GM18507 (cell line): ENCODE measurements around the gene RREB1.
"Not testable (repeated sequence)": the region's sequence is repeated elsewhere in the genome, so short reads cannot be mapped to it uniquely, and the experiment has no call there.

Source experiments
- DNase-seq: peaks from one replicate; pipeline ENCODE4 v3.0.0; 2011; ENCODE audit warnings: low read depth; ENCODE audit not compliant: insufficient read length; ENCODE audit errors: extremely low spot score
- FAIRE-seq: peaks from 2 replicates; lab custom pipeline; 2011; peaks lifted over from hg19 to GRCh38; lab: Jason Lieb, UNC

RREB1 gene

DNA sequence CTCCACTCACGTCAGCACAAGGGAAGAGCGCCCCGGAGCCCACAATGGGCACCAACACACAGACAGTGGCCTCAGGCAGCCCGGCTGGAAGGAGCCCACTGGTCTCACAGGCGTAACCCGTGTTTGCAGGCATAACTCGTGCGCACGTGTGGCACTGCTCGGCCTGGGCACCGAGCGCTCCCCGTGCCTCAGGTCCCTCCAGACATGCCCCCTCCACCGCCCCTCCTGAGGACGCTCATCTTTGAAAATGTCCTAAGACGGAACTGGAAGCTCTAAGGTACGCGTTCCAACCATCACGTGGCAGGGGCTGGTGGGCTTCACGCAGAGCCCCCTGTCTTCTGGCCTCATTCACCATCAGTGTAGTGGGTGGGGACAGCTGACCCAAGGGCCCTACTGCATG is 160.6 kb downstream of the RREB1 start:
- no peak for DNase-seq
- FAIRE-seq, result no peak

DNA sequence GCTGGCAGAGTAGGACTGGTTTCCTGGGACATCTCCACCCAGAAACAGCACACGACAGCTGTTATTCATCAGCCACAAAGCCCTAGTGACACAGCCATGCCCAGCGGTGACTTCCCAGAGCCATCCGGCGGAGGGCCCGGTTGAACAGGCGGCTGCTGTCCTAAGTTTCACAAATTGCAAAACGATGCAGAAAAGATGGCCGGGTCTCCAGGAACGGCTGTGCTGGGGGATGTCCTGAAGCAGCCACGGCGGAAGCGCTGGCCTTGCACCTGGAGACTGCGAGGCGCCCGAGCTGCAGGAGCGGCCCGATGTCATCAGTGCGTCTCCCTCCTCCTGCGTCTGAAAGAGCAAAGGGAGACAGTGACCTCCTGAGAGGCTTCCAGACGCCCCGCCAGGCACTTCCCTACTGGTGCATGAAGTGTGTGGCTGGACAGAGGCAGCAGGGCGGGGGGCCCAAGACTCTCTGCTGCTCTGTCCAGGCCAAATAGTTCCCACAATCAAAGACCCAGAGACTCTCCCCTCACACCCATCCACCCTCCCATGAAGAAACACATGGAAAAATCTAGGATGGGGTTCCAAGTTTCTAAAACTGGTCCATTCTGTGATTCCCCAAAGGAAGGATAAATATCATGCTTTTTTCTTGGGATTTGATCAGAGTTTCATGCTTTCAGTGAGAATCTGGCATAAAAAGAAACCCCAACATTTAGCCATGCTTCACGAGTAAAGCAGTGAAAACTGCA is 161.2 kb downstream of the RREB1 start:
- FAIRE-seq (no peak), DNase-seq (no peak)

DNA sequence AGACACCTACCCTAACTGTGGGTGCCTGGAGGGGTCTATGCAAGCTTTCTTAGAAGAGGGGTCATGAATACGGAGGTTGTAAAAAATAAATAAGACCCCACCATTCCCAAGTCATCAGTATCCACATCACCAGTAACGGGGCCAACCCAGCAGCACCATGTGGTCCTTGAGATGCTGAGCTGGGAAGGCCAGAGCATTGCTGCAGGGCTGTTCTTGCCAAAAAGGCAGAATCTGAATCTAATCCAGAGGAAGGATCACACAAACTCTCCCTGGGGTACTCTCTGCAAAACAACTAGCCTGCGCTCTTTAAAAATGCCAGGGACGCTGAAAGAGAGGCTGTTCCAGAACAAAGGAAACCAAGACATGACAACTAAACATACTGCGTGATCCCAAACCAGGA is 162.1 kb downstream of the RREB1 start:
- FAIRE-seq (no peak), DNase-seq (no peak)

DNA sequence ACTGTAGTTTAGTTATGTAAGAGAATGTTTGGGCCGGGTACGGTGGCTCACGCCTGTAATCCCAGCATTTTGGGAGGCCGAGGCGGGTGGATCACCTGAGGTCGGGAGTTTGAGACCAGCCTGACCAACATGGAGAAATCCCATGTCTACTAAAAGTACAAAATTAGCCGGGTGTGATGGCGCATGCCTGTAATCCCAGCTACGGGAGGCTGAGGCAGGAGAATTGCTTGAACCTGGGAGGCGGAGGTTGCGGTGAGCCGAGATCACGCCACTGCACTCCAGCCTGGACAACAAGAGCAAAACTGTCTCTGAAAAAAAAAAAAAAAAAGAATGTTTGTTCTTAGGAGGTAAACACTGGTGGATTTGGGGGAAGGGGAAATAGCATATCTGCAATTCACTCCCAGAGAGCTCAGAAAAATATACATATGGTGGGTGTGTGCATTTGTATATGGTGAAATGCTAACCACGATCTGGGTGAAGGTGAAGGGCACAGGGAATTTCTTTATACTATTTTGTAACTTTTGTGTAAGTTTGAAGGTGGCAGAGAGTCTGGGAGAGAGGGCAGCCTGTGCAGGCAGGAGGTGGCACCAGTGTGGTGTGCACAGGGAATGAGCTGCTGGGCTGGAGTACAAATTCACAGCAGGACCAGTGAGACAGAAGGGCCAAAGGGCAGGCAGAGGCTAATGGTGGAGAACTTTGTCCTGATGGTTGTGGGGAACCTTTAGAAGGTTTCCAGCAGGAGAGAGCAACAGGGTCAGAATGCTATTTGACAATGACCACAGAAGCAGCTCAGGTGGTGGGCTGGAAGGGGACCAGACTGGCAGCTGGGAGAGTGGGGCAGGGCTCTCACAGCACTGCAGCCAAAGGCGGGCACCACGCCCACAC is 162.8 kb downstream of the RREB1 start:
- FAIRE-seq (no peak), DNase-seq (no peak)

DNA sequence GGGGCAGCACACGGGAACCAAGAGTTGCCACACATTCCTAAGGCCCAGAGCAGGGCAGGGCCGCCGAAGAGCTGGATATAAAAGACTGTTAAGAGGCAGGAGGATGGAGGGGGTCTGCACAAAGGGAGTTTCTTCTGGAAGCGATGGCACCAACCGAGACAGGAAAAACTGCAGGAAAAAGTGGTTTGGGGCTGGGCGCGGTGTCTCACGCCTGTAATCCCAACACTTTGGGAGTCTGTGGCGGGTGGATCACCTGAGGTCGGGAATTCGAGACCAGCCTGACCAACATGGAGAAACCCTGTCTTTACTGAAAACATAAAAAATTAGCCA is 163.4 kb downstream of the RREB1 start:
- FAIRE-seq (no peak), DNase-seq (no peak)

DNA sequence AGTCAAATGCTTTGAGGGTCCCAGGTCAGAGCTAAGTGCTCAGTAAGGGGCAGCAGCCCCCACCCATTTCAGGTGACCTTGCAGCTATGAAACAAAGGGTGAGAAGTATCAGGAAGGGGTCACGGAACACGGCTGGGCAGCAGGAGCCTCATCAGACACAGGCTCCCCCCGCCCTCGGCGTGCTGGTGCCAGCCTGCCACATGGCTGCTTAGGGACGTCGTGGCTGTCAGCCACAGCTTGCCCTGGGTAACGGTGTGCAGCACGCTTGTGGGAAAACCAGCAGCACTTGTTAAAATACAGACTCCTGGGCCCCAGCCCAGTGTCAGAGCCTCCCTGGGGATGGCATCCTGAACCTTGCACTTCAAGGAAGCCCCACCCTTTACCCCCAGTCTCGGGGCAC is 165.9 kb downstream of the RREB1 start:
- DNase-seq (no peak), FAIRE-seq (no peak)

DNA sequence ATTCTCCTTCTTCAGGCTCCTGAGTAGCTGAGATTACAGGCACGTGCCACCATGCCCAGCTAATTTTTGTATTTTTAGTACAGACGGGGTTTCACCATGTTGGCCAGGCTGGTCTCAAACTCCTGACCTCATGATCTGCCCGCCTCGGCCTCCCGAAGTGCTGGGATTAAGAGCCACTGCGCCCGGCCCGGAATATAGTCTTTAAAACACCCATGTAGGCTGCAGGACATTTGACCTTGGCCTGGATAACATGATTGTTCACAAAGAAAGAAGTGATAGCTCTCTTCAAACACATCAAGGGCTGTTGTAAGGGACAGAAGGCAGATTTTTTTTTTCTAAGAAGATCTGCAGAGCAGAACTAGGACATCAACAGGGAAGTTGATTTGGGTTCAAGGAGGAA is 166.8 kb downstream of the RREB1 start:
- not testable (repeated sequence) for FAIRE-seq, DNase-seq

DNA sequence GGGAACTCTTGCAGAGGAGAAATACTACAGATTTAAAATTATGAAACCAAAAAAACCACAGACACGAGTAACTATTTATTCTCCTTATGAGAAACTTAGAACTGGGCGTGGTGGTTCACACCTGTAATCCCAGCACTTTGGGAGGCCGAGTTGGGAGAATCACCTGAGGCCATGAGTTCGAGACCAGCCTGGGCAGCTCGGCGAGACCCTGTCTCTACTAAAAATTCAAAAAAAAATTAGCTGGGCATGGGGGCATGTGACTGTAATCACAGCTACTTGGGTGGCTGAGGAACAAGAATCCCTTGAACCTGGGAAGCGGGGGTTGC is 168.4 kb downstream of the RREB1 start:
- FAIRE-seq, result no peak

DNA sequence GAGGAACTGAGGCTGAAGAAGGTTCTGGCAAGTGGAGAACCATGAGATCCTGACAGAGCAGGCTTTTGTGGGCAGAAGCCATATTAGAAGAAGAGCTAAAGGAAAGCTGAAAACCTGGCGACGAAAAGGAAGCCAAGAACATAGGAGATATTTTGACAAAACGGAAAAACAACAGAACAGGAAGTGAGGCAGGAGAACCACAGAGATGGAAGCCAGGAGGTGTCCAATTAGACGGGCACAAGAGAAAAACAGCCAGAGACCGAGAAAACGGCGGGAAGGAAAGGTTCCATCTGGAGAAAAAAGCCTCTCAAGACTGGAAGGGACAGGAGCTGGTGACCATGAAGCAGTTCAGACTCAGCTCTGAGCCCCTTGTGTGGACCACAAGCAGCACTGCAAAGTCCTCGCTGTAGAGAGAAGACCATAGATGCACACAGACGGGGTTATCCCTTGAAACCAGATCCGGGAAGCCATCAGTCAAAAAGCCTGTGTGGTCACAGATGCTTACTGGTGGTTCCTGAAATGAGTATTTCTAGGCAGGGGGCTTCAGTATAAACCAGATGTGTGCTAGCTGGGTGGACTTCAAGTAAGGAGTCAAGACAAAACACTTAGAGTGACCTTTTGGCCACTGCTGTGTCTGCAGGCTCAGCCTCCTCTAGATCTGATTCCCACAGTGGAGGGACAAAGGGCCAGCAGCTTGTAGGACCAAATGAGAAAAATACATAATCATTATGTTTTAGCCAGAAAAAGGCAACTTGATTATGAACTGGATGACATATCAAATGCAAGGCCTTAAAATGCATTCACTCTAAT is 174.5 kb downstream of the RREB1 start:
- no peak for FAIRE-seq
- DNase-seq, result no peak

More for the DNA sequence above, 168.4 kb downstream of the RREB1 start:
- DNase-seq, result no peak

DNA sequence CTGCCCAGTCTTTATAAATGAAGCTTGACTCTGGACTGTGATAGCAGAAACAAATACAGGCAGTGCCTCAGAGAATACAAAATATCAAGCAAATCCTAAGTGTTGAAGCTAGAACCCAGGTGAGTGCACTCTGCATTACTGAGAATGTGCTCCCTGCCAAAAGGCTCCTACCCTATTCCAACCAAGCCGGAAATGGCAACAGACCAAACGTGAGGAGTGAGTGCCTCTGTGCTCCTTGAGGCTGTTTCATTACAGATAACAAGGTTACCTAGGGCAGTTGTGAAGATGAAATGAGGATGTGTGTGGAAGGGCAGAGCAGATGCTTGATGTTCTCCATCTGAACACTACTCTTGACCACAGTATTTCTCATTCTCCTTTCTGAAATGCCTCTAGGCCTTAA is 175.9 kb downstream of the RREB1 start:
- DNase-seq (no peak), FAIRE-seq (no peak)

DNA sequence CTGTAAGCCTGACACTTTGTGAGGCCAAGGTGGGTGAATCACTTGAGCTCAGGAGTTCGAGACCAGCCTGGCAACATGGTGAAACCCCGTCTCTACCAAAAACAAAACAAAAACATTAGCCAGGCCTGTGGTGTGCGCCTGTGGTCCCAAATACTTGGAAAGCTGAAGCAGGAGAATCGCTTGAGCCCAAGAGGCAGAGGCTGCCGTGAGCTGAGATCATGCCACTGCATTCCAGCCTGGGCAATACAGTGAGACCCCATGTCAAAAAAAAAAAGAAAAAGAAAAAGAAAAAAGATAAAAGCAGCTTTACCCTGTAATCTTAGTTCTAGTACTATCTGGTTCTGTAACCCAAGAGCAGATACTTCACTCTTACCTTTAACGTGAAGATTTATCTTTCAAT is 177.7 kb downstream of the RREB1 start:
- no peak for FAIRE-seq

DNA sequence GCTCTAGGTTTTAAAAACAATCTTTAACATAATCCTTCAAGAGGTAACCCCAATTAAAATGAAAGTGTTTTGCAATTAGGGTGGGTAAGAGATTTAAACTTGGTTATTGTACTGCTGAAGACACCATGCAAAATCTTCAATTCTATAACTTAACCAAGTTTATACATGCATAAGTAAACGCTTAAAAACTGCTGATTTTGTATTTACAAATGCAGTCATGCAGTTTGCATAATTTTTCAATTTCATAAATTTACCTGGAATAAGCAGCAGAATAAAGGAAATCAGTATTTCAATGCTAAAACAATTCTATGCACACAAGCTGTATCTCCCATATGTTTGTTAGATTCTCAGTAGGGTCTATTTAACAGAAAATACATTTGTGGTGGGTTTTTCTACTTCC is 182.3 kb downstream of the RREB1 start:
- FAIRE-seq, result no peak
- no peak for DNase-seq

More for the DNA sequence above, 177.7 kb downstream of the RREB1 start:
- DNase-seq, result no peak

DNA sequence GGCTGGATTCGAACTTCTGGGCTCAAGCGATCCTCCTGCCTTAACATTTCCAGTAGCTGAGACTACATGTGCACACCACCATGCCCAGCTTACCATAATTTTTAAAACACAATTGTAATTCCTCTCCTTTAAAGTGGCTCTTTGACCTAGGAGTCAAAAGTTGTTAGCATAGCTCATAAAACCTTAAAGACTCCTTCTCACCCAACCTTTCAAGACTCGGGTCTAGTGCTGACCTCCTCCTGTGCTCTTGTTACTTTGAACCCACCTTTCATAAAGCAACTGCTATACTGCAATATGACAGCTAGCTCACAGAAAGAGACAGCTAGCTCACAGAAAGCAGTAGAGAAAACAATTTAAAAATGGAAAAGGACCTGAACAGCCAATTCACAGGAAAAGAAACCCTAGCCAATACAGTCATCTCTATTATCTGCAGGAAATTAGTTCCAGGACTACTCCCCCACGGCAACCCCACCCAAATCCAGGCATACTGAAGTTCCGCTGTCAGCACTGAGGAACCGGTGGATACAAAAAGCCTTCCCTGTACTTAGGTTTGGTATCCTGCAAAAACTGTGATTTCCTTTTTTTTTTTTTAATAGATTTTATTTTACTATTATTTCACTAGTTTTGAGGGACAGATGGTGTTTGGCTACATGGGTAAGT is 185.0 kb downstream of the RREB1 start:
- DNase-seq (no peak), FAIRE-seq (no peak)

DNA sequence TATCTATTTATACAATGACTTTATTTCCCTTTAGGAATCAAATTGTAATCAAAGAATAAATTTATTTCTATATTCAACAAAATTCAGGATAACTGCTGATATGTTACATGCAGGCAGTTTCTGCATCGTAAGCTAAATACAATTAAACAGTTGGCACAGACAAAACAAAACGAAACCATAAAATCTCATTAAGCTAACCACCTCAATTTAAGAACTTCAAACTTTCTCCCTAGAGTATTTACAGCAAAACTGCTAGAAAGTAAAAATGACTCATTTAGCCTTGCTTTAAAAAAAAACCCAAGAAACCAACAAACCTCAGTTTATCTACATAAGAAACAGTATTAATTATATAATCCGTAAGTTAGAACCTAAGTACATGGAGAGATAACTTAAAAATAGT is 188.2 kb downstream of the RREB1 start:
- no peak for FAIRE-seq

DNA sequence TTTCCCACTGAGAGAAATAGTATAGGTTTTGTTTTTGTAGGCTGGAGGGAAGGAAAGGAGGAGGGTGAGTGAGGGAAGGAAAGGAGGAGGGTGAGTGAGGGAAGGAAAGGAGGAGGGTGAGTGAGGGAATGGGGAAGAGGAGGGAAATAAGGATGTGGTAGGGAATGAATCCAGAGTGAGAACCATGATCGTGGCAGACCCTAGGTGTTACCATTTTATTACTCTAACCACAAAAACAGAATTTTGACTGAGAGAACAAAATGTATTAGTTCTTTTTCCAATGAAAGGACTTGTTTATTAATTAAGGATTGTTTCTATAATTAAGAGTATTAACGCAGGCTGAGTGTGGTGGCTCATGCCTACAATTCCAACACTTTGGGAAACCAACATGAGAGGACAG is 188.8 kb downstream of the RREB1 start:
- FAIRE-seq (no peak), DNase-seq (no peak)

More for the DNA sequence above, 188.2 kb downstream of the RREB1 start:
- no peak for DNase-seq

DNA sequence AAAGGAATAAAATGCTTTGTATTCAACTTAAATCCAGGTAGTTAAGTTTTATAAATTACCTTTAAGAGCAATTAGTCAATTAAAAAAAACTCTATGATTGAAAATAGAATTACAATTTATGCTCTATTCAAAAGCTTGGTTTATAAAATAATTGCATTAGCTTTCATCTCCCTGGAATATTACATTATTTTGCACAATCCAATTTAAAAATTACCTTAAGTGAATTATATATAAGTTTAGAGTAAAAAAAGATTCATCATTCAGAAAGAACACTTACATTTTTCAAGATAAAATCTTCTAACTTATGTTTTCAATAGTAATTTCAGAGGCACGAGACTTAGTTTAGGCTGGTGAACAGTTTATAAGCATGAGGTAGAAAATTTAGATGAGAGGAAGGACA is 190.4 kb downstream of the RREB1 start:
- FAIRE-seq (no peak), DNase-seq (no peak)

DNA sequence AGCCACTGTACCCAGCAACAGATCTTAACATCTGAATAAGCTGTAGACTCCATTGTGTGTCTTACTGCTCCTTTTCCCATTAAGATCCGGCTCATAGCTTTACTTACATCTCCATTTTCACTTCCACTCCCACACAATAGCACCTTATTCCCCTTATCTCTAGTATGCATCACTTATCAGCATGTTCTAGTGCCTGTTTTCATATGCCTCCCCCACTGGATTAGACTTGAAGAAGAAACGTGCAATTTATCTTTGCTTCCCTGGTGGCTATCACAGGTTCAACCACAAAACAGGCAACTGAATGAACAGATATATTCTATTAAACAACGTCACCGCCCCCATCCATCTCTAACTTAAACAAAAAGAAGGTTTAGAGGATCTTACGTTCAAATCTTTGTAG is 193.2 kb downstream of the RREB1 start:
- FAIRE-seq, result no peak
- no peak for DNase-seq
